Measurements from ENCODE around the gene CDCA7. TPM values are rescaled to one million over a fixed set of nuclear protein-coding genes. Genes with fewer than 3 reads are reported as not detected.
A peak's percentile ranks its signal among the peaks of the same experiment; 100 is the strongest.
"Not testable (repeated sequence)": the region's sequence is repeated elsewhere in the genome, so short reads cannot be mapped to it uniquely, and the experiment has no call there.

CDCA7 gene
- polyA plus RNA-seq (2013, experiment 1 of 2; ENCODE audit: insufficient read length), result 16.6 TPM
- 4.1 TPM for polyA plus RNA-seq (2013, experiment 2 of 2; ENCODE audit: insufficient read length)

- DNase-seq, result peak; percentile 73
Observed at GRCh38 chr2:173354582-173355131, at the start of gene CDCA7. Gene CDCA7 (plus strand): TSS chr2:173354872. CDS start chr2:173354964, 92 bp downstream.

- no peak for DNase-seq
Observed at GRCh38 chr2:173305303-173305702, 49.4 kb upstream of the CDCA7 start.

GRCh38 chr2:173307293-173307692 lies 47.4 kb upstream of the CDCA7 start:
- DNase-seq, result no peak

- not testable (repeated sequence) for DNase-seq
Observed at GRCh38 chr2:173309370-173309769, 45.3 kb upstream of the CDCA7 start.

GRCh38 chr2:173311844-173312606 lies 42.6 kb upstream of the CDCA7 start:
- DNase-seq, result no peak

- peak; percentile 28 for DNase-seq
Observed at GRCh38 chr2:173323371-173323770, 31.3 kb upstream of the CDCA7 start.

- peak; percentile 6 for DNase-seq
Observed at GRCh38 chr2:173326806-173327205, 27.9 kb upstream of the CDCA7 start.

GRCh38 chr2:173327421-173327820 lies 27.3 kb upstream of the CDCA7 start:
- DNase-seq, result no peak

- DNase-seq, result not testable (repeated sequence)
Observed at GRCh38 chr2:173333003-173333402, 21.7 kb upstream of the CDCA7 start.

- DNase-seq, result no peak
Observed at GRCh38 chr2:173339807-173340206, 14.9 kb upstream of the CDCA7 start.

GRCh38 chr2:173343921-173344320 lies 10.8 kb upstream of the CDCA7 start:
- DNase-seq, result no peak

GRCh38 chr2:173346035-173346434 lies 8.6 kb upstream of the CDCA7 start:
- DNase-seq, result no peak

GRCh38 chr2:173347305-173348168 lies 7.1 kb upstream of the CDCA7 start:
- DNase-seq, result no peak

- DNase-seq, result no peak
Observed at GRCh38 chr2:173349287-173349686, 5.4 kb upstream of the CDCA7 start.

GRCh38 chr2:173350383-173350782 lies 4.3 kb upstream of the CDCA7 start:
- DNase-seq, result no peak

GRCh38 chr2:173351879-173352278 lies 2.8 kb upstream of the CDCA7 start:
- DNase-seq, result no peak

- DNase-seq, result no peak
Observed at GRCh38 chr2:173353556-173353955, 1.1 kb upstream of the CDCA7 start.

- DNase-seq, result no peak
Observed at GRCh38 chr2:173354073-173354581, 545 bp upstream of the CDCA7 start.

- DNase-seq, result peak; percentile 66
Observed at GRCh38 chr2:173355132-173355865, 627 bp downstream of the CDCA7 start.

- DNase-seq, result no peak
Observed at GRCh38 chr2:173355866-173356508, 1.3 kb downstream of the CDCA7 start.

- DNase-seq, result no peak
Observed at GRCh38 chr2:173357346-173357745, 2.7 kb downstream of the CDCA7 start.

- no peak for DNase-seq
Observed at GRCh38 chr2:173358616-173359015, 3.9 kb downstream of the CDCA7 start.
